ENCODE data around the gene SLC22A3. TPM values are rescaled to one million over a fixed set of nuclear protein-coding genes. Genes with fewer than 3 reads are reported as not detected.
"Not testable (repeated sequence)": the region's sequence is repeated elsewhere in the genome, so short reads cannot be mapped to it uniquely, and the experiment has no call there.

The SLC22A3 gene
- total RNA-seq, 4 donors from 2014 or later, result 49.5 to 75.4 (median 58.2) TPM

GRCh38 chr6:160363016-160363996, 15.1 kb downstream of the SLC22A3 start:
- no peak for TF ChIP-seq POLR2A (IDR thresholded peaks at IDR 0.05)
- no peak for TF ChIP-seq CTCF (IDR thresholded peaks at IDR 0.05 in 4 of 5, conservative IDR thresholded peaks at IDR 0.05 in 1 of 5)
- Histone ChIP-seq H3K27ac (peak overlapping the region in 3 of 4 donors; percentile 30 to 72 (median 57)), H3K4me1 (peaks cover 4 to 24% of the 10 kb centered on the region in 2 donors), H3K36me3 (no peaks in the 10 kb centered on the region), H3K4me3 (no peak overlapping the region), H3K27me3 (no peaks in the 10 kb centered on the region), H3K9me3 (no peaks in the 10 kb centered on the region)
- intact Hi-C loops (cut with DNase I; ENCODE audit: low total_unique reads) (no loop called here), in situ Hi-C loops (cut with MboI; ENCODE audit: low sequenced_read_pairs in 4 of 4) (no loop called here)
- DNase-seq (no peak), ATAC-seq (no peak)

GRCh38 chr6:160365117-160365516, 16.9 kb downstream of the SLC22A3 start:
- H3K27me3 ChIP-seq, result no peaks in the 10 kb centered on the region
- TF ChIP-seq CTCF (IDR thresholded peaks at IDR 0.05 in 4 of 5, conservative IDR thresholded peaks at IDR 0.05 in 1 of 5), result no peak
- no peak for TF ChIP-seq POLR2A (IDR thresholded peaks at IDR 0.05)
- peaks cover 8 to 18% of the 10 kb centered on the region in 2 donors for H3K4me1 ChIP-seq
- no peaks in the 10 kb centered on the region for H3K36me3 ChIP-seq
- H3K9me3 ChIP-seq, result no peaks in the 10 kb centered on the region
- H3K27ac ChIP-seq, result peak overlapping the region in 2 of 4 donors; percentile 72 to 81
- DNase-seq, result no peak
- ATAC-seq, result no peak
- no peak overlapping the region for H3K4me3 ChIP-seq
- in situ Hi-C loops (cut with MboI; ENCODE audit: low sequenced_read_pairs in 4 of 4), result no loop called here
- intact Hi-C loops (cut with DNase I; ENCODE audit: low total_unique reads), result no loop called here

- in situ Hi-C loops (cut with MboI; ENCODE audit: low sequenced_read_pairs in 4 of 4), result no loop called here
- Histone ChIP-seq H3K27ac (peak overlapping the region; percentile 60 to 81 (median 74)), H3K36me3 (no peaks in the 10 kb centered on the region), H3K4me3 (no peak overlapping the region), H3K27me3 (no peaks in the 10 kb centered on the region), H3K9me3 (no peaks in the 10 kb centered on the region), H3K4me1 (peaks cover 8 to 10% of the 10 kb centered on the region in 2 donors)
- intact Hi-C loops (cut with DNase I; ENCODE audit: low total_unique reads), result no loop called here
- TF ChIP-seq POLR2A (IDR thresholded peaks at IDR 0.05), result no peak
- ATAC-seq (peak; percentile 27 to 63), DNase-seq (no peak)
Measured at GRCh38 chr6:160367798-160368547, 19.8 kb downstream of the SLC22A3 start.

- in situ Hi-C loops (cut with MboI; ENCODE audit: low sequenced_read_pairs in 4 of 4), result no loop called here
- Histone ChIP-seq H3K36me3 (no peaks in the 10 kb centered on the region), H3K27me3 (no peaks in the 10 kb centered on the region), H3K4me3 (no peak overlapping the region), H3K9me3 (no peaks in the 10 kb centered on the region), H3K4me1 (peaks cover 8 to 15% of the 10 kb centered on the region in 2 donors), H3K27ac (peak overlapping the region; percentile 60 to 81 (median 74))
- ATAC-seq, result peak; percentile 96 to 99
- peak in 1 of 2 donors; percentile 53 for DNase-seq
- intact Hi-C loops (cut with DNase I; ENCODE audit: low total_unique reads), result no loop called here
- TF ChIP-seq CTCF (IDR thresholded peaks at IDR 0.05 in 4 of 5, conservative IDR thresholded peaks at IDR 0.05 in 1 of 5), result no peak
- TF ChIP-seq POLR2A (IDR thresholded peaks at IDR 0.05), result no peak
Measured at GRCh38 chr6:160368670-160369069, 20.5 kb downstream of the SLC22A3 start.

GRCh38 chr6:160373601-160374000, 25.4 kb downstream of the SLC22A3 start:
- H3K36me3 ChIP-seq; H3K9me3 ChIP-seq; intact Hi-C loops (cut with DNase I; ENCODE audit: low total_unique reads); in situ Hi-C loops (cut with MboI; ENCODE audit: low sequenced_read_pairs in 4 of 4); H3K27me3 ChIP-seq; DNase-seq; ATAC-seq; H3K4me3 ChIP-seq: not testable (repeated sequence)
- Histone ChIP-seq H3K27ac (peak overlapping the region in 3 of 4 donors; percentile 9 to 40 (median 20)), H3K4me1 (peaks cover 20 to 39% of the 10 kb centered on the region in 2 donors)
